ENCODE measurements around the gene TMEM100.

TMEM100 gene

DNA sequence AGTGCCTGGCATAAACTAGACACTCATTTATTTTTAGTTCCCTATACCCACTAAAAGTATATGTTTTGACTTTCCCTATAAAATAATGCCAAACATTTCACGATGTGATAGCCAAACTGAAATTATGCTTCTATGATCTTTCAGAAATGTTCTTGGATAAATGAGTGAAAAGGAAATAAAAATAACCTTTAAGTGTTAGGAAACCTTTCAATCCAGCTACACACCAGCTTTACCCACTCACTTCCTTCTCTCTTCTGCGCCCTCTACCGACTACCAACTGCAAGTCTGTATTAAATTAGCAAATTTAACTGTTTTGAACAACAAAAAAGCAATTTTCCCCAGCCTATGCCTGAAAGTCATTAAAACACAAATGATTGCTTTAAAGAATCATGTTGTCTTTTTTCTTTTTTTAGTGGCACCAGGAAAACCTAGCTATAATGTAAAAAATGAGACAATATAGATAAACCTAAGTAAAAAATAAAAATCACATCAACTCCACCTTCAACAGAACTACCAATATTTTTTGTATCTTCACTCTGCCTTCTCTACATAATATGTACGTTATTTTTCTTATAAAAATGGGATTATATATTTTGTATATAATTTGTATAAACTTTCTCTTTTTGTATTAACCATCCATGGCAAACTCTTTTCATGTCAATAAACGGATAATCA is 13.2 kb upstream of the TMEM100 start:
- peak; percentile 48 to 75 (median 70) for DNase-seq
- Histone ChIP-seq H3K27ac (ENCODE audit: insufficient read depth in 1 of 2, low read depth in 1 of 2, low read length in 2 of 2, poor library complexity in 1 of 2, severe bottlenecking in 2 of 2) (no peak overlapping the region), H3K27me3 (replicated peaks in 2 of 5; ENCODE audit: control insufficient read depth in 4 of 5, insufficient read depth in 5 of 5, low read length in 4 of 5) (peaks cover 0 to 1% (median 0%) of the 10 kb centered on the region in 5 experiments), H3K4me1 (ENCODE audit: control extremely low read depth in 1 of 4, control insufficient read depth in 4 of 4, insufficient read depth in 4 of 4, low read length in 3 of 4) (peaks cover 0 to 3% (median 0%) of the 10 kb centered on the region in 4 experiments), H3K9me3 (ENCODE audit: control extremely low read depth in 1 of 5, control insufficient read depth in 4 of 5, insufficient read depth in 2 of 5, low read depth in 1 of 5, low read length in 4 of 5) (no peaks in the 10 kb centered on the region), H3K4me3 (ENCODE audit: control insufficient read depth in 1 of 7, extremely low read depth in 1 of 7, insufficient read depth in 4 of 7, low read depth in 2 of 7, low read length in 6 of 7) (no peak overlapping the region), H3K36me3 (ENCODE audit: control insufficient read depth in 4 of 4, insufficient read depth in 4 of 4, low read length in 3 of 4) (no peaks in the 10 kb centered on the region)
- ChIA-PET POLR2A (interaction anchor here (1.0 kb wide), 1 partner anchor 98 kb away, joined by 12 read pairs; no protein-coding TSS in a partner anchor), CTCF (interaction anchor here (1.2 to 3.3 kb wide), 7 partner anchors 9 to 168 kb away, joined by 3 to 8 read pairs (median 4); partner anchors contain the start of gene PCTP)
- 33% methylated on average over 3 of the region's 5 CpGs for WGBS (ENCODE audit: insufficient coverage)

DNA sequence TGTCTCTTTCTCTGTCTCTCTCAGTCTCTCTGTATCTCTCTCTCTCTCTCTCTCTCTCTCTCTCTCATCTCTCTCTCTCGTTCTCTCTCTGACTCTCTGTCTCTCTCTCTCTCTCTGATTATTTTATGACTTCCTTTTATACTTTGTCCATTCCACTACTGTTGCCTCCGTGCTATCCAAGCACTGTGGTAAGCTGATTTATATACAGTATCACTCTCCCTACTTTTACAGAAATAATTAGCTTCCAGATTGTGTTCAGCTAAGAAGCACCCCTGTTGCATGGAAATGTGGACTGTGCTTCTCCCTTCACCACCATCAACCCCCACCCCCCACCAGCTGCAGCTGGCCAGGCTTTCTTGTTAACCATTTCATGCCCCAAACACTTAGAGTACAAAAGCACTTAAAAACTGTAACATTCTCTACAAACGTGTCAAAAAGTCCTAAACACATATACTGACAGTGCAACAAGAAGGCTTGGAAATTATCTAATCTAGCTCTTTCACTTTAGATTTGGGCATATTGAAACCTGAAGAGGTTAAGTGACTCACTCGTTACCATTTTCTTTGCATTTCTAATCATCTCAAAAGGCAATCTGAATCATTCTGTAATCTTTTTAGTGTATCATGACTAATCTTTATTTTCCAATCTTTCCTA is 11.6 kb upstream of the TMEM100 start:
- 95% methylated on average over 2 of the region's 4 CpGs for WGBS (ENCODE audit: insufficient coverage)
- Histone ChIP-seq H3K9me3 (ENCODE audit: control extremely low read depth in 1 of 5, control insufficient read depth in 4 of 5, insufficient read depth in 2 of 5, low read depth in 1 of 5, low read length in 4 of 5) (no peaks in the 10 kb centered on the region), H3K27ac (ENCODE audit: insufficient read depth in 1 of 2, low read depth in 1 of 2, low read length in 2 of 2, poor library complexity in 1 of 2, severe bottlenecking in 2 of 2) (no peak overlapping the region), H3K4me1 (ENCODE audit: control extremely low read depth in 1 of 4, control insufficient read depth in 4 of 4, insufficient read depth in 4 of 4, low read length in 3 of 4) (peaks cover 0 to 3% (median 0%) of the 10 kb centered on the region in 4 experiments), H3K36me3 (ENCODE audit: control insufficient read depth in 4 of 4, insufficient read depth in 4 of 4, low read length in 3 of 4) (no peaks in the 10 kb centered on the region), H3K27me3 (replicated peaks in 2 of 5; ENCODE audit: control insufficient read depth in 4 of 5, insufficient read depth in 5 of 5, low read length in 4 of 5) (peaks cover 0 to 1% (median 0%) of the 10 kb centered on the region in 5 experiments), H3K4me3 (ENCODE audit: control insufficient read depth in 1 of 7, extremely low read depth in 1 of 7, insufficient read depth in 4 of 7, low read depth in 2 of 7, low read length in 6 of 7) (no peak overlapping the region)
- no peak for DNase-seq
- POLR2A ChIA-PET: no interaction called here
- CTCF ChIA-PET: interaction anchor here (0.8 to 3.3 kb wide), 11 partner anchors 8 to 213 kb away, joined by 3 to 11 read pairs (median 4); partner anchors contain the start of gene PCTP

DNA sequence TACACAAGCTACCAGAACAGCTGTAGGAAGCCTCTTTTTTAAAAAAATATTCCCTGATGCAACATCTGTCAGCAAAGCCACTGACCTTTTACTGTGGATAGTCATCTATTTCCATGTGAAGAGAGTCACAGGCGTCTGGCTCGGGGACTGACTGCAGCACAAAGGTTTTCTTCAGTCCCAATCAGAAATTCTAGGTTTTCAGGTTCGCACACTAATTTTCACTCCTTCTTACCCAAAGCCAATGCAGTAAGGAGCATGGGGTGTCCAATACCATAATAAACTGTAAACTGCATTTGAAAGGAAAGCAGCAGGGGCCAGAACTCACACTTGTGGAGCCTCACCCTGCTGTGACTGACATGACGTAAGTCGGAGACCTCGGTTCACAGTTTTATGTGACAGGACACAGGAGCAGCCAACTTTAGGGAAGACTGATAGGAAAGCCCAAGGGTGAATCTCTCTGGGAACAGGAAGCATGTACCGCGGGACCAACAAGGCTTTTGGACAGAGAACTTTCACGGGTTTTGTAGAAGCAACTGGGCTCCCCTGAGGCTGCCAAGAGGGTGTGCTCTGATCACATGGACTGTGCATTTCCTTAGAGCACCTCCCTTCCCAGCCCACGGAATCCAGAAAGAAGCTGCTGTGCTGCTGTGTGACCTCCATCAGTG is 9.1 kb upstream of the TMEM100 start:
- Histone ChIP-seq H3K27ac (ENCODE audit: insufficient read depth in 1 of 2, low read depth in 1 of 2, low read length in 2 of 2, poor library complexity in 1 of 2, severe bottlenecking in 2 of 2) (no peak overlapping the region), H3K36me3 (ENCODE audit: control insufficient read depth in 4 of 4, insufficient read depth in 4 of 4, low read length in 3 of 4) (no peaks in the 10 kb centered on the region), H3K4me3 (ENCODE audit: control insufficient read depth in 1 of 7, extremely low read depth in 1 of 7, insufficient read depth in 4 of 7, low read depth in 2 of 7, low read length in 6 of 7) (no peak overlapping the region), H3K4me1 (ENCODE audit: control extremely low read depth in 1 of 4, control insufficient read depth in 4 of 4, insufficient read depth in 4 of 4, low read length in 3 of 4) (peaks cover 0 to 3% (median 0%) of the 10 kb centered on the region in 4 experiments), H3K9me3 (ENCODE audit: control extremely low read depth in 1 of 5, control insufficient read depth in 4 of 5, insufficient read depth in 2 of 5, low read depth in 1 of 5, low read length in 4 of 5) (no peaks in the 10 kb centered on the region), H3K27me3 (replicated peaks in 2 of 5; ENCODE audit: control insufficient read depth in 4 of 5, insufficient read depth in 5 of 5, low read length in 4 of 5) (peaks cover 0 to 1% (median 0%) of the 10 kb centered on the region in 5 experiments)
- no peak for DNase-seq
- WGBS (ENCODE audit: insufficient coverage): 66% methylated on average over 9 of the region's 10 CpGs
- POLR2A ChIA-PET: no interaction called here
- CTCF ChIA-PET: interaction anchor here (0.9 to 1.6 kb wide), 2 partner anchors 11 to 13 kb away, joined by 4 to 5 read pairs; no protein-coding TSS in a partner anchor

DNA sequence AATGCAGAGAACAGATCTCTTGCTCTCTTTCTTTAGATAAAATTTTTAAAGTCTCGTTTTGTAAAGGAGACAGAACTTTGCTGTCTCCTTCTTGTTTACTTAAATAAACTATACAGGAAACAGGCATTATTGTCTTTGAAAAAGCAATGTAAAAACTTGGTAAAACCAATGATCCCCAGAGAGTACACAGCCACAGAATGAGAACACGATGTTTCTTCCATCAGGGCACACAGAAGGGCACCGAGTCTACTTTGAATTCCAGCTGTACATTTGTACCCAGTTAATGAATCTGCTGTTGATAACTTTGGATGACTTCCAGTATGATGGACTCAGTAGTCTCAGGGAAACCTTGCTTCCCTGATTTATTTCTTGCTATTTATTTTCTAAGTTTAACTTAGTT is 8.1 kb upstream of the TMEM100 start:
- POLR2A ChIA-PET: no interaction called here
- no peak overlapping the region for H3K4me3 ChIP-seq (ENCODE audit: control insufficient read depth in 1 of 7, extremely low read depth in 1 of 7, insufficient read depth in 4 of 7, low read depth in 2 of 7, low read length in 6 of 7)
- no peak for DNase-seq
- peaks cover 0 to 1% (median 0%) of the 10 kb centered on the region in 5 experiments for H3K27me3 ChIP-seq (replicated peaks in 2 of 5; ENCODE audit: control insufficient read depth in 4 of 5, insufficient read depth in 5 of 5, low read length in 4 of 5)
- H3K9me3 ChIP-seq (ENCODE audit: control extremely low read depth in 1 of 5, control insufficient read depth in 4 of 5, insufficient read depth in 2 of 5, low read depth in 1 of 5, low read length in 4 of 5): no peaks in the 10 kb centered on the region
- H3K36me3 ChIP-seq (ENCODE audit: control insufficient read depth in 4 of 4, insufficient read depth in 4 of 4, low read length in 3 of 4): no peaks in the 10 kb centered on the region
- H3K27ac ChIP-seq (ENCODE audit: insufficient read depth in 1 of 2, low read depth in 1 of 2, low read length in 2 of 2, poor library complexity in 1 of 2, severe bottlenecking in 2 of 2): no peak overlapping the region
- CTCF ChIA-PET: interaction anchor here (1.6 kb wide), 1 partner anchor 12 kb away, joined by 5 read pairs; no protein-coding TSS in a partner anchor
- 93% methylated on average over 2 of the region's 3 CpGs for WGBS (ENCODE audit: insufficient coverage)
- peaks cover 0 to 3% (median 0%) of the 10 kb centered on the region in 4 experiments for H3K4me1 ChIP-seq (ENCODE audit: control extremely low read depth in 1 of 4, control insufficient read depth in 4 of 4, insufficient read depth in 4 of 4, low read length in 3 of 4)

DNA sequence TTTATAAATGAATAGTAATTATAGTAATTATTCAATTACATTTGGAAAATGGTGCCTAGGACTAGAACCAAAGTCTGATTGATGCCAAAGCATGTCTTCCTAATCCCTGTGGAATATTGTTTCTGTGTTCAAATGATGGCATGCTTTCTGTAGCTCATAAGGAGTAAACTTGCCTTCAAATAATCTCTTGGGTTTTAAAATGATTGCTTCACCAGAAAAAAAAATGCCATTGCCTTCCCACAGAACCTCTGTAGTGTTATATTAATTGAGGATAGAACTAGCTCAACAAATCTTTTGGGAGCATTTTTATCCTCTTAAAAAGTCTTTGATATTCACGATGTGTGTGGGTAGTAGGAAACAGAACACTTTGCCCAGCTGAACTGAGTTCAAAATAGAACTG is 7.7 kb upstream of the TMEM100 start:
- POLR2A ChIA-PET: no interaction called here
- H3K4me3 ChIP-seq (ENCODE audit: control insufficient read depth in 1 of 7, extremely low read depth in 1 of 7, insufficient read depth in 4 of 7, low read depth in 2 of 7, low read length in 6 of 7): no peak overlapping the region
- H3K9me3 ChIP-seq (ENCODE audit: control extremely low read depth in 1 of 5, control insufficient read depth in 4 of 5, insufficient read depth in 2 of 5, low read depth in 1 of 5, low read length in 4 of 5): no peaks in the 10 kb centered on the region
- no peak for DNase-seq
- H3K27ac ChIP-seq (ENCODE audit: insufficient read depth in 1 of 2, low read depth in 1 of 2, low read length in 2 of 2, poor library complexity in 1 of 2, severe bottlenecking in 2 of 2): no peak overlapping the region
- H3K27me3 ChIP-seq (replicated peaks in 2 of 5; ENCODE audit: control insufficient read depth in 4 of 5, insufficient read depth in 5 of 5, low read length in 4 of 5): peaks cover 0 to 1% (median 0%) of the 10 kb centered on the region in 5 experiments
- peaks cover 0 to 3% (median 0%) of the 10 kb centered on the region in 4 experiments for H3K4me1 ChIP-seq (ENCODE audit: control extremely low read depth in 1 of 4, control insufficient read depth in 4 of 4, insufficient read depth in 4 of 4, low read length in 3 of 4)
- 64% methylated on average over 1 of the region's 1 CpG for WGBS (ENCODE audit: insufficient coverage)
- H3K36me3 ChIP-seq (ENCODE audit: control insufficient read depth in 4 of 4, insufficient read depth in 4 of 4, low read length in 3 of 4): no peaks in the 10 kb centered on the region
- CTCF ChIA-PET: no interaction called here

DNA sequence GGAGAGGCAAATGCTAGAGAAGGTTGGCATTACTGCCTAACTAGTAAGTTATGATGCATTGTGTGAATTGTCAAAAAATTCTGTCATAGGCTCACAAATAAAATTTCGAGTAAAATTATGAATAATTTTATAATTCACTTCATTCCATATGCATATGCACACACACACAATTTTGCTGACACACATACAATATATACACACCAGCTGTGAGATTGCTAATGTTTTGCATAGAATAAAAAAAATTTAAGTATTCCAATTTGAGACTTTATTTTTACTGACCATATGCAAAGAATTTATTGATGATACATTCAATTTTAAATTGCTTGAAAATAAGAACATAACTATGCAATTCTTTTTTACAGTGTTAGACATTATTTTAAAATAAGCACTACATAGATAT is 6.8 kb upstream of the TMEM100 start:
- peaks cover 0 to 3% (median 0%) of the 10 kb centered on the region in 4 experiments for H3K4me1 ChIP-seq (ENCODE audit: control extremely low read depth in 1 of 4, control insufficient read depth in 4 of 4, insufficient read depth in 4 of 4, low read length in 3 of 4)

More for the DNA sequence above, 6.8 kb upstream of the TMEM100 start:
- ChIA-PET POLR2A (no interaction called here), CTCF (interaction anchor here (1.1 to 1.7 kb wide), 3 partner anchors 10 to 205 kb away, joined by 4 to 10 read pairs (median 5); no protein-coding TSS in a partner anchor)
- DNase-seq: no peak
- Histone ChIP-seq H3K9me3 (ENCODE audit: control extremely low read depth in 1 of 5, control insufficient read depth in 4 of 5, insufficient read depth in 2 of 5, low read depth in 1 of 5, low read length in 4 of 5) (no peaks in the 10 kb centered on the region), H3K27ac (ENCODE audit: insufficient read depth in 1 of 2, low read depth in 1 of 2, low read length in 2 of 2, poor library complexity in 1 of 2, severe bottlenecking in 2 of 2) (no peak overlapping the region), H3K36me3 (ENCODE audit: control insufficient read depth in 4 of 4, insufficient read depth in 4 of 4, low read length in 3 of 4) (no peaks in the 10 kb centered on the region), H3K27me3 (replicated peaks in 2 of 5; ENCODE audit: control insufficient read depth in 4 of 5, insufficient read depth in 5 of 5, low read length in 4 of 5) (peaks cover 0 to 1% (median 0%) of the 10 kb centered on the region in 5 experiments), H3K4me3 (ENCODE audit: control insufficient read depth in 1 of 7, extremely low read depth in 1 of 7, insufficient read depth in 4 of 7, low read depth in 2 of 7, low read length in 6 of 7) (no peak overlapping the region)
- WGBS (ENCODE audit: insufficient coverage): no CpG with 5 or more reads among the region's 1 CpG

Measured in common myeloid progenitor, CD34-positive (primary cell).